ENCODE data around the gene PTGER3.
"Not testable (repeated sequence)": the region's sequence is repeated elsewhere in the genome, so short reads cannot be mapped to it uniquely, and the experiment has no call there.

The PTGER3 gene

GRCh38 chr1:70945251-70945650 is 102.4 kb downstream of the PTGER3 start:
- no peak for DNase-seq

- DNase-seq = no peak
These were observed 106.1 kb downstream of the PTGER3 start for GRCh38 chr1:70941563-70941962.

- DNase-seq = not testable (repeated sequence)
These were observed 107.2 kb downstream of the PTGER3 start for GRCh38 chr1:70940398-70940797.

- DNase-seq = no peak
These were observed 113.2 kb downstream of the PTGER3 start for GRCh38 chr1:70934194-70934961.

- DNase-seq = no peak
These were observed 117.6 kb downstream of the PTGER3 start for GRCh38 chr1:70930062-70930461.

- no peak for DNase-seq
These were observed 125.4 kb downstream of the PTGER3 start for GRCh38 chr1:70922196-70922595.

All from effector CD4-positive, alpha-beta T cell (primary cell).